HCT116 (cell line): ENCODE measurements around the gene TSPYL6. TPM values are rescaled to one million over a fixed set of nuclear protein-coding genes. Genes with fewer than 3 reads are reported as not detected.

Experiments
- ATAC-seq: fragments of 200-7000 bp; cut with Tn5 transposase; 2 replicates; pipeline ENCODE4 v1.9.1; 2020; ENCODE audit warnings: mild to moderate bottlenecking, moderate library complexity
- BruUV-seq: library from RNA; stranded (reverse); fragments of 400-500 nt; replicated peaks from 2 replicates; lab custom pipeline; 2021; lab: Mats Ljungman, UMichigan
- CTCF ChIA-PET: fragments of 300-600 bp; sonication (Branson Sonifier 250); formaldehyde crosslinking; loops from one replicate; lab custom pipeline; 2021; ENCODE audit warnings: antibody characterized with exemption; lab: Charles Lee
- POLR2A ChIA-PET: fragments of 300-600, 350-600 bp; sonication (Branson Sonifier 250); formaldehyde crosslinking; loops from one replicate; lab custom pipeline; 2021; ENCODE audit warnings: antibody characterized with exemption; lab: Charles Lee
- RAD21 ChIA-PET, 2 experiments: fragments of 300-600 bp; sonication (Branson Sonifier 250); formaldehyde crosslinking; loops; one replicate each; lab custom pipeline; 2023; ENCODE audit warnings: low total read pairs in 2 of 2; ENCODE audit not compliant: uncharacterized antibody in 2 of 2, unreplicated experiment in 2 of 2, low non-redundant PET in 1 of 2; lab: Charles Lee
- DNase-seq: peaks from one replicate; pipeline ENCODE4 v3.0.0-alpha.2; 2010; ENCODE audit warnings: low read depth, low spot score
- H2AFZ ChIP-seq: fragments of 200-600 bp; shearing (Covaris generic), sonication (generic); 2 replicates; pipeline ENCODE4 v1.6.1; 2017; ENCODE audit warnings: low read depth, mixed run types, mixed read lengths, antibody characterized with exemption, low read length; ENCODE audit not compliant: poor library complexity, severe bottlenecking
- H3K27ac ChIP-seq: 2 replicates; pipeline ENCODE4 v1.5.1; 2012; ENCODE audit warnings: low read depth, low read length
- H3K27me3 ChIP-seq: fragments of 200-600 bp; sonication (generic); 2 replicates; pipeline ENCODE4 v1.6.1; 2016; ENCODE audit warnings: mixed run types, low read length, mixed read lengths; ENCODE audit not compliant: insufficient read depth
- H3K36me3 ChIP-seq, 2 experiments: fragments of 200-500 bp in 1 of 2; fragments of 200-600 bp in 1 of 2; sonication (Bioruptor generic) in 1 of 2; sonication (generic) in 1 of 2; 2 replicates each; pipeline versions ENCODE4 v1.5.1 to v1.6.1; 2014 to 2016; ENCODE audit warnings: low read length in 2 of 2, inconsistent platforms in 1 of 2, mixed read lengths in 1 of 2, mixed run types in 1 of 2; ENCODE audit not compliant: insufficient read depth in 2 of 2, control insufficient read depth in 1 of 2
- H3K4me1 ChIP-seq, 2 experiments: fragments of 200-600 bp in 1 of 2; sonication (generic) in 1 of 2; 2 replicates each; pipeline versions ENCODE4 v1.5.1 to v1.6.1; 2012 to 2017; ENCODE audit warnings: low read length in 2 of 2, inconsistent platforms in 1 of 2, mild to moderate bottlenecking in 1 of 2, mixed read lengths in 1 of 2, mixed run types in 1 of 2, moderate library complexity in 1 of 2; ENCODE audit not compliant: insufficient read depth in 2 of 2, control insufficient read depth in 1 of 2
- H3K4me2 ChIP-seq: fragments of 200-600 bp; sonication (generic); 2 replicates; pipeline ENCODE4 v1.6.1; 2017; ENCODE audit warnings: mixed run types, low read length, mixed read lengths
- H3K4me3 ChIP-seq, 2 experiments: fragments of 200-600 bp in 1 of 2; sonication (generic) in 1 of 2; replicated peaks in 1 of 2; 2 replicates each; pipeline ENCODE4 v1.5.1; 2011 to 2016; ENCODE audit warnings: low read length in 2 of 2, control low read depth in 1 of 2, low read depth in 1 of 2, mild to moderate bottlenecking in 1 of 2, mixed read lengths in 1 of 2, mixed run types in 1 of 2
- H3K79me2 ChIP-seq: fragments of 200-600 bp; sonication (generic); 2 replicates; pipeline ENCODE4 v1.6.1; 2017; ENCODE audit warnings: mild to moderate bottlenecking, mixed run types, low read length, moderate library complexity, mixed read lengths; ENCODE audit not compliant: insufficient read depth
- H3K9ac ChIP-seq: fragments of 200-600 bp; sonication (generic); 2 replicates; pipeline ENCODE4 v1.6.1; 2016; ENCODE audit warnings: low read length, mixed read lengths
- H3K9me2 ChIP-seq: fragments of 200-600 bp; sonication (generic), shearing (Covaris generic); 2 replicates; pipeline ENCODE4 v1.6.1; 2017; ENCODE audit warnings: mixed run types, mild to moderate bottlenecking, moderate library complexity; ENCODE audit not compliant: insufficient read depth
- H3K9me3 ChIP-seq, 2 experiments: fragments of 200-500 bp in 1 of 2; fragments of 200-600 bp in 1 of 2; sonication (Bioruptor generic) in 1 of 2; sonication (generic) in 1 of 2; 2 replicates each; pipeline ENCODE4 v1.6.1; 2014 to 2017; ENCODE audit warnings: low read length in 2 of 2, mixed read lengths in 2 of 2, inconsistent platforms in 1 of 2, low read depth in 1 of 2, mild to moderate bottlenecking in 1 of 2, mixed run types in 1 of 2, moderate library complexity in 1 of 2; ENCODE audit not compliant: control insufficient read depth in 1 of 2, insufficient read depth in 1 of 2
- H4K20me1 ChIP-seq: fragments of 200-600 bp; sonication (generic), shearing (Covaris generic); 2 replicates; pipeline ENCODE4 v1.6.1; 2017; ENCODE audit warnings: mixed run types, mild to moderate bottlenecking, moderate library complexity; ENCODE audit not compliant: insufficient read depth
- CBX3 ChIP-seq: IDR thresholded peaks from 2 replicates; pipeline ENCODE4 v1.6.1; 2012; ENCODE audit warnings: low read depth
- CEBPB ChIP-seq: IDR thresholded peaks from 2 replicates; pipeline ENCODE4 v1.6.1; 2012; ENCODE audit warnings: low read depth
- EZH2 ChIP-seq: fragments of 200-600 bp; sonication (generic); IDR thresholded peaks from 2 replicates; pipeline ENCODE4 v1.6.1; 2017; ENCODE audit warnings: antibody characterized with exemption, mixed run types
- FOSL1 ChIP-seq: IDR thresholded peaks from 2 replicates; pipeline ENCODE4 v1.6.1; 2012; ENCODE audit warnings: low read depth
- JUND ChIP-seq: IDR thresholded peaks from 2 replicates; pipeline ENCODE4 v1.6.1; 2012
- POLR2A ChIP-seq: IDR thresholded peaks from 2 replicates; pipeline ENCODE4 v1.7.0; 2011; ENCODE audit warnings: borderline replicate concordance; ENCODE audit not compliant: insufficient read depth, insufficient read length; ENCODE audit errors: extremely low read depth
- RAD21 ChIP-seq: IDR thresholded peaks from 2 replicates; pipeline ENCODE4 v1.6.1; 2012; ENCODE audit warnings: low read depth, mild to moderate bottlenecking
- SRF ChIP-seq: IDR thresholded peaks from 2 replicates; pipeline ENCODE4 v1.6.1; 2012; ENCODE audit warnings: low read depth
- TCF7L2 ChIP-seq: IDR thresholded peaks from 2 replicates; pipeline ENCODE4 v1.7.0; 2011; ENCODE audit warnings: borderline replicate concordance, inconsistent platforms; ENCODE audit not compliant: insufficient read depth, insufficient read length; ENCODE audit errors: extremely low read depth
- YY1 ChIP-seq: IDR thresholded peaks from 2 replicates; pipeline ENCODE4 v1.6.1; 2011; ENCODE audit warnings: low read length, low read depth, moderate library complexity, mild to moderate bottlenecking; ENCODE audit not compliant: insufficient replicate concordance; ENCODE audit errors: extremely low read depth
- ZFX ChIP-seq: fragments of 450-650 bp; IDR thresholded peaks from 2 replicates; pipeline ENCODE4 v1.6.1; 2017
- ZNF274 ChIP-seq: fragments of 200-500 bp; sonication (Bioruptor generic); IDR thresholded peaks from 2 replicates; pipeline ENCODE4 v1.6.1; 2014; ENCODE audit warnings: mild to moderate bottlenecking, low read depth, low read length, inconsistent platforms
- intact Hi-C: fragments of 100-400 bp; cut with micrococcal nuclease; formaldehyde crosslinking; loops from 2 replicates; pipeline ENCODE4 v1.10.0; 2022
- total RNA-seq: library from RNA; stranded (reverse); gene quantifications from one replicate; pipeline ENCODE4 v1.2.1, GENCODE V29; 2021; ENCODE audit not compliant: unreplicated experiment
- TF ChIP-seq, protein P1 (sequence below): IDR thresholded peaks from 2 replicates; pipeline ENCODE4 v1.6.1; 2012
- TF ChIP-seq, protein P2 (sequence below), 3 experiments: fragments of 200-600 bp in 1 of 3; sonication (generic) in 1 of 3; IDR thresholded peaks in 2 of 3; conservative IDR thresholded peaks in 1 of 3; 2 replicates each; pipeline ENCODE4 v1.5.1; 2012 to 2017; ENCODE audit warnings: low read depth in 2 of 3, low read length in 2 of 3, antibody characterized with exemption in 1 of 3, borderline replicate concordance in 1 of 3, control low read depth in 1 of 3, mild to moderate bottlenecking in 1 of 3, mixed read lengths in 1 of 3, mixed run types in 1 of 3, moderate library complexity in 1 of 3; ENCODE audit not compliant: insufficient read depth in 1 of 3
- TF ChIP-seq, protein P3 (sequence below): IDR thresholded peaks from 2 replicates; pipeline ENCODE4 v1.6.1; 2012

TSPYL6 gene
- total RNA-seq, 1 experiment from 2014 or later, result not detected

- Histone ChIP-seq H4K20me1 (no peaks in the 10 kb centered on the region), H3K36me3 (no peaks in the 10 kb centered on the region), H3K9me3 (peaks cover 0 to 7% of the 10 kb centered on the region in 2 experiments; a peak in 1 of 4 replicates), H3K4me2 (peak overlapping the region; percentile 2; the same call in 1 of the 2 replicates), H3K27me3 (no peaks in the 10 kb centered on the region), H3K4me1 (peaks cover 0 to 20% of the 10 kb centered on the region in 2 experiments; a peak in 3 of 4 replicates), H3K27ac (no peak overlapping the region), H3K9ac (no peak overlapping the region), H2AFZ (no peak overlapping the region), H3K4me3 (no peak overlapping the region), H3K79me2 (no peaks in the 10 kb centered on the region), H3K9me2 (no peaks in the 10 kb centered on the region; the same call in 1 of the 2 replicates)
- RAD21 ChIA-PET, result no interaction called here
- intact Hi-C loops, result no loop called here
- ATAC-seq (peak; percentile 52), DNase-seq (no peak)
- no peak for TF ChIP-seq POLR2A
- TF ChIP-seq RAD21, result no peak
- no peak for TF ChIP-seq SRF
- TF ChIP-seq ZNF274, result no peak
- no peak for TF ChIP-seq CEBPB
- TF ChIP-seq, protein P1, sequence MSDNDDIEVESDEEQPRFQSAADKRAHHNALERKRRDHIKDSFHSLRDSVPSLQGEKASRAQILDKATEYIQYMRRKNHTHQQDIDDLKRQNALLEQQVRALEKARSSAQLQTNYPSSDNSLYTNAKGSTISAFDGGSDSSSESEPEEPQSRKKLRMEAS, result no peak
- TF ChIP-seq JUND, result no peak
- no peak for TF ChIP-seq EZH2
- TF ChIP-seq CBX3, result no peak
- TF ChIP-seq, protein P2, sequence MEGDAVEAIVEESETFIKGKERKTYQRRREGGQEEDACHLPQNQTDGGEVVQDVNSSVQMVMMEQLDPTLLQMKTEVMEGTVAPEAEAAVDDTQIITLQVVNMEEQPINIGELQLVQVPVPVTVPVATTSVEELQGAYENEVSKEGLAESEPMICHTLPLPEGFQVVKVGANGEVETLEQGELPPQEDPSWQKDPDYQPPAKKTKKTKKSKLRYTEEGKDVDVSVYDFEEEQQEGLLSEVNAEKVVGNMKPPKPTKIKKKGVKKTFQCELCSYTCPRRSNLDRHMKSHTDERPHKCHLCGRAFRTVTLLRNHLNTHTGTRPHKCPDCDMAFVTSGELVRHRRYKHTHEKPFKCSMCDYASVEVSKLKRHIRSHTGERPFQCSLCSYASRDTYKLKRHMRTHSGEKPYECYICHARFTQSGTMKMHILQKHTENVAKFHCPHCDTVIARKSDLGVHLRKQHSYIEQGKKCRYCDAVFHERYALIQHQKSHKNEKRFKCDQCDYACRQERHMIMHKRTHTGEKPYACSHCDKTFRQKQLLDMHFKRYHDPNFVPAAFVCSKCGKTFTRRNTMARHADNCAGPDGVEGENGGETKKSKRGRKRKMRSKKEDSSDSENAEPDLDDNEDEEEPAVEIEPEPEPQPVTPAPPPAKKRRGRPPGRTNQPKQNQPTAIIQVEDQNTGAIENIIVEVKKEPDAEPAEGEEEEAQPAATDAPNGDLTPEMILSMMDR (IDR thresholded peaks at IDR 0.05 in 2 of 3, conservative IDR thresholded peaks at IDR 0.05 in 1 of 3; ENCODE audit: borderline replicate concordance in 1 of 3, insufficient read depth in 1 of 3, low read depth in 2 of 3, low read length in 2 of 3), result no peak
- no peak for TF ChIP-seq ZFX
- TF ChIP-seq, protein P3, sequence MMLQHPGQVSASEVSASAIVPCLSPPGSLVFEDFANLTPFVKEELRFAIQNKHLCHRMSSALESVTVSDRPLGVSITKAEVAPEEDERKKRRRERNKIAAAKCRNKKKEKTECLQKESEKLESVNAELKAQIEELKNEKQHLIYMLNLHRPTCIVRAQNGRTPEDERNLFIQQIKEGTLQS, result no peak
- no peak for TF ChIP-seq FOSL1
- no peak for TF ChIP-seq TCF7L2
- no peak for TF ChIP-seq YY1
- BruUV-seq, result no TSS peak
- POLR2A ChIA-PET, result no interaction called here
- CTCF ChIA-PET, result no interaction called here
Observed at GRCh38 chr2:54240515-54241469, 15.2 kb downstream of the TSPYL6 start.
